GM23338 (cell line): ENCODE results near the gene EVC2. TPM values are rescaled to one million over a fixed set of nuclear protein-coding genes. Genes with fewer than 3 reads are reported as not detected.

Experiments
- ATAC-seq: fragments of 200-7000 bp; cut with Tn5 transposase; 3 replicates; pipeline ENCODE4 v1.9.1; 2020
- DNase-seq: peaks from one replicate; pipeline ENCODE4 v3.0.0-alpha.2; 2015; ENCODE audit warnings: low spot score
- H2AFZ ChIP-seq: fragments of 200-600 bp; sonication (generic); 2 replicates; pipeline ENCODE4 v1.8.0; 2016; ENCODE audit warnings: antibody characterized with exemption, mild to moderate bottlenecking, moderate library complexity
- H3F3A ChIP-seq: fragments of 200-600 bp; sonication (generic); replicated peaks from 2 replicates; pipeline ENCODE4 v1.8.0; 2017; ENCODE audit warnings: antibody characterized with exemption, mixed run types, low read depth
- H3K27ac ChIP-seq: fragments of 200-600 bp; sonication (generic); 2 replicates; pipeline ENCODE4 v1.6.1; 2016; ENCODE audit warnings: low read depth
- H3K27me3 ChIP-seq: fragments of 200-600 bp; sonication (generic); 2 replicates; pipeline ENCODE4 v1.8.0; 2016; ENCODE audit warnings: mild to moderate bottlenecking, mixed run types, moderate library complexity; ENCODE audit not compliant: insufficient read depth
- H3K36me3 ChIP-seq: fragments of 200-600 bp; sonication (generic); 2 replicates; pipeline ENCODE4 v1.8.0; 2016; ENCODE audit warnings: mild to moderate bottlenecking; ENCODE audit not compliant: insufficient read depth
- H3K4me1 ChIP-seq: fragments of 200-600 bp; sonication (generic); 2 replicates; pipeline ENCODE4 v1.8.0; 2016; ENCODE audit warnings: mild to moderate bottlenecking, moderate library complexity; ENCODE audit not compliant: insufficient read depth
- H3K4me2 ChIP-seq: fragments of 200-600 bp; sonication (generic); 2 replicates; pipeline ENCODE4 v1.7.1; 2017; ENCODE audit warnings: mixed run types
- H3K4me3 ChIP-seq: fragments of 200-600 bp; sonication (generic); 2 replicates; pipeline ENCODE4 v1.6.1; 2016; ENCODE audit warnings: mixed run types
- H3K79me2 ChIP-seq: fragments of 200-600 bp; sonication (generic); replicated peaks from 2 replicates; pipeline ENCODE4 v1.8.0; 2017; ENCODE audit warnings: mild to moderate bottlenecking; ENCODE audit not compliant: insufficient read depth
- H3K9me2 ChIP-seq: fragments of 200-600 bp; sonication (generic); 2 replicates; pipeline ENCODE4 v1.8.0; 2017; ENCODE audit not compliant: insufficient read depth
- H4K20me1 ChIP-seq: fragments of 200-600 bp; sonication (generic); replicated peaks from 2 replicates; pipeline ENCODE4 v1.8.0; 2017; ENCODE audit warnings: mild to moderate bottlenecking; ENCODE audit not compliant: insufficient read depth
- H3K27ac Mint-ChIP-seq: 2 replicates; pipeline ENCODE4 v1.8.0; 2020; ENCODE audit warnings: inconsistent platforms, mild to moderate bottlenecking, moderate library complexity, mixed read lengths
- H3K27me3 Mint-ChIP-seq: 3 replicates; pipeline ENCODE4 v1.8.0; 2022; ENCODE audit warnings: low read depth, mild to moderate bottlenecking, moderate library complexity, mixed read lengths, inconsistent platforms; ENCODE audit not compliant: insufficient read depth, poor library complexity
- H3K36me3 Mint-ChIP-seq: 3 replicates; pipeline ENCODE4 v1.8.0; 2021; ENCODE audit warnings: low read depth, mild to moderate bottlenecking, inconsistent platforms, moderate library complexity, mixed read lengths
- H3K4me1 Mint-ChIP-seq: 3 replicates; pipeline ENCODE4 v1.8.0; 2020; ENCODE audit warnings: mild to moderate bottlenecking, inconsistent platforms, mixed read lengths
- H3K4me3 Mint-ChIP-seq: 3 replicates; pipeline ENCODE4 v1.8.0; 2021; ENCODE audit warnings: moderate library complexity, mild to moderate bottlenecking, inconsistent platforms, mixed read lengths
- H3K9me3 Mint-ChIP-seq: 3 replicates; pipeline ENCODE4 v1.8.0; 2020; ENCODE audit warnings: moderate library complexity, mild to moderate bottlenecking, inconsistent platforms, mixed read lengths
- CREB1 ChIP-seq: fragments of 250-450 bp; sonication (Bioruptor Pico); IDR thresholded peaks from 2 replicates; pipeline ENCODE4 v1.5.0; 2020; ENCODE audit warnings: low read depth, mild to moderate bottlenecking, moderate library complexity
- CTCF ChIP-seq, 2 experiments: fragments of 200-600 bp in 1 of 2; sonication (generic) in 1 of 2; conservative IDR thresholded peaks; 2 replicates each; pipeline versions ENCODE4 v1.5.1 to v1.6.1; 2016 to 2017; ENCODE audit warnings: antibody characterized with exemption in 2 of 2, low read depth in 2 of 2, mild to moderate bottlenecking in 2 of 2, moderate library complexity in 1 of 2
- ETS1 ChIP-seq: IDR thresholded peaks from 2 replicates; pipeline ENCODE4 v1.6.1; 2016; ENCODE audit warnings: antibody characterized with exemption
- EZH2 ChIP-seq: fragments of 200-600 bp; sonication (generic); IDR thresholded peaks from one replicate; pipeline ENCODE4 v1.8.0; 2017; ENCODE audit warnings: antibody characterized with exemption, mild to moderate bottlenecking, low read depth; ENCODE audit not compliant: unreplicated experiment
- EZH2phosphoT487 ChIP-seq: fragments of 200-600 bp; sonication (generic); IDR thresholded peaks from one replicate; pipeline ENCODE4 v1.8.1; 2018; ENCODE audit warnings: antibody characterized with exemption; ENCODE audit not compliant: unreplicated experiment
- JUNB ChIP-seq: IDR thresholded peaks from one replicate; pipeline ENCODE4 v1.6.1; 2016; ENCODE audit warnings: antibody characterized with exemption; ENCODE audit not compliant: unreplicated experiment
- NANOG ChIP-seq: IDR thresholded peaks from 2 replicates; pipeline ENCODE4 v1.6.1; 2016; ENCODE audit warnings: antibody characterized with exemption, borderline replicate concordance
- POLR2AphosphoS5 ChIP-seq: IDR thresholded peaks from 2 replicates; pipeline ENCODE4 v1.6.1; 2016; ENCODE audit warnings: antibody characterized with exemption, low read depth
- REST ChIP-seq: IDR thresholded peaks from one replicate; pipeline ENCODE4 v1.6.1; 2018; ENCODE audit warnings: antibody characterized with exemption; ENCODE audit not compliant: unreplicated experiment
- STAT1 ChIP-seq: IDR thresholded peaks from one replicate; pipeline ENCODE4 v1.6.1; 2016; ENCODE audit warnings: antibody characterized with exemption; ENCODE audit not compliant: unreplicated experiment
- ZNF114 ChIP-seq: fragments of 250-450 bp; sonication (Bioruptor Pico); IDR thresholded peaks from 2 replicates; pipeline ENCODE4 v1.5.0; 2020; ENCODE audit warnings: mild to moderate bottlenecking, moderate library complexity
- ZNF331 ChIP-seq: fragments of 250-450 bp; sonication (Bioruptor Pico); IDR thresholded peaks from 2 replicates; pipeline ENCODE4 v1.5.0; 2020; ENCODE audit warnings: low read depth, mild to moderate bottlenecking, moderate library complexity
- polyA plus RNA-seq: library from polyadenylated mRNA; unstranded; fragments of >200 nt; fragmentation: Nextera tagmentation; extraction: Ambion mirVana; gene quantifications from 2 replicates; pipeline ENCODE4 v1.2.1, GENCODE V29; 2016
- total RNA-seq: library from RNA; depleted of rRNA; stranded (reverse); fragments of >200 nt; shearing (Covaris generic); gene quantifications from 2 replicates; pipeline ENCODE4 v1.2.3, GENCODE V29; 2014

The EVC2 gene
- total and polyA plus RNA-seq, 2 experiments from 2014 or later = 3.4 to 11.5 TPM

GRCh38 chr4:5638976-5639375 is 69.4 kb downstream of the EVC2 start:
- H3K9me3 Mint-ChIP-seq = no peaks in the 10 kb centered on the region
- Histone ChIP-seq H3K27me3 (no peaks in the 10 kb centered on the region), H3K36me3 (no peaks in the 10 kb centered on the region; the same call in 1 of the 2 replicates), H3F3A (no peaks in the 10 kb centered on the region), H3K4me2 (no peak overlapping the region), H2AFZ (no peak overlapping the region), H4K20me1 (no peaks in the 10 kb centered on the region; the same call in 1 of the 2 replicates), H3K79me2 (no peaks in the 10 kb centered on the region), H3K9me2 (no peaks in the 10 kb centered on the region), H3K27ac (no peak overlapping the region), H3K4me3 (no peak overlapping the region), H3K4me1 (no peaks in the 10 kb centered on the region)
- peaks cover 8% of the 10 kb centered on the region; the same call in 2 of the 3 replicates for H3K4me1 Mint-ChIP-seq
- ATAC-seq (no peak), DNase-seq (no peak)
- H3K27ac Mint-ChIP-seq = no peak overlapping the region
- no peak overlapping the region for H3K4me3 Mint-ChIP-seq
- peaks cover 9% of the 10 kb centered on the region for H3K36me3 Mint-ChIP-seq
- TF ChIP-seq EZH2 = no peak
- TF ChIP-seq STAT1 = no peak
- no peak for TF ChIP-seq NANOG
- no peak for TF ChIP-seq ETS1
- TF ChIP-seq JUNB = no peak
- TF ChIP-seq EZH2phosphoT487 = no peak
- no peak for TF ChIP-seq ZNF331 (CRISPR knock-in tag)
- H3K27me3 Mint-ChIP-seq = peaks cover 4% of the 10 kb centered on the region

- no peaks in the 10 kb centered on the region for H3K79me2 ChIP-seq
- TF ChIP-seq ZNF114 (CRISPR knock-in tag) (no peak), EZH2phosphoT487 (no peak), NANOG (no peak), POLR2AphosphoS5 (no peak), CTCF (conservative IDR thresholded peaks at IDR 0.05; ENCODE audit: low read depth in 2 of 2) (no peak), STAT1 (no peak), ETS1 (no peak), EZH2 (no peak), CREB1 (CRISPR knock-in tag) (no peak), REST (no peak)
These were observed 70.0 kb downstream of the EVC2 start for GRCh38 chr4:5638316-5638715.

More at GRCh38 chr4:5638316-5638715, 70.0 kb downstream of the EVC2 start:
- no peaks in the 10 kb centered on the region; the same call in 1 of the 2 replicates for H3K36me3 ChIP-seq
- no peak overlapping the region for H2AFZ ChIP-seq
- DNase-seq (no peak), ATAC-seq (no peak)
- no peak overlapping the region for H3K4me3 ChIP-seq
- no peaks in the 10 kb centered on the region for H3F3A ChIP-seq
- H3K36me3 Mint-ChIP-seq = peaks cover 9% of the 10 kb centered on the region
- H3K27me3 ChIP-seq = no peaks in the 10 kb centered on the region
- H3K9me3 Mint-ChIP-seq = no peaks in the 10 kb centered on the region
- no peak overlapping the region for H3K27ac Mint-ChIP-seq
- H3K4me1 ChIP-seq = no peaks in the 10 kb centered on the region
- no peak overlapping the region for H3K4me2 ChIP-seq
- peaks cover 4% of the 10 kb centered on the region for H3K27me3 Mint-ChIP-seq
- peaks cover 8% of the 10 kb centered on the region; the same call in 2 of the 3 replicates for H3K4me1 Mint-ChIP-seq
- no peak overlapping the region for H3K27ac ChIP-seq
- no peaks in the 10 kb centered on the region; the same call in 1 of the 2 replicates for H4K20me1 ChIP-seq
- no peaks in the 10 kb centered on the region for H3K9me2 ChIP-seq
- H3K4me3 Mint-ChIP-seq = no peak overlapping the region
